Pulmonary artery endothelial cell (primary cell): ENCODE data around the gene ZFC3H1. TPM values are rescaled to one million over a fixed set of nuclear protein-coding genes. Genes with fewer than 3 reads are reported as not detected.
"Not testable (repeated sequence)": the region's sequence is repeated elsewhere in the genome, so short reads cannot be mapped to it uniquely, and the experiment has no call there.

Experiments
- DNase-seq: peaks from one replicate; pipeline ENCODE4 v3.0.0-alpha.2; 2011; ENCODE audit warnings: low read depth, low spot score
- total RNA-seq: library from RNA; depleted of rRNA; stranded (reverse); fragments of >200 nt; gene quantifications from 2 replicates; pipeline ENCODE4 v1.2.3, GENCODE V29; 2014

The ZFC3H1 gene, protein sequence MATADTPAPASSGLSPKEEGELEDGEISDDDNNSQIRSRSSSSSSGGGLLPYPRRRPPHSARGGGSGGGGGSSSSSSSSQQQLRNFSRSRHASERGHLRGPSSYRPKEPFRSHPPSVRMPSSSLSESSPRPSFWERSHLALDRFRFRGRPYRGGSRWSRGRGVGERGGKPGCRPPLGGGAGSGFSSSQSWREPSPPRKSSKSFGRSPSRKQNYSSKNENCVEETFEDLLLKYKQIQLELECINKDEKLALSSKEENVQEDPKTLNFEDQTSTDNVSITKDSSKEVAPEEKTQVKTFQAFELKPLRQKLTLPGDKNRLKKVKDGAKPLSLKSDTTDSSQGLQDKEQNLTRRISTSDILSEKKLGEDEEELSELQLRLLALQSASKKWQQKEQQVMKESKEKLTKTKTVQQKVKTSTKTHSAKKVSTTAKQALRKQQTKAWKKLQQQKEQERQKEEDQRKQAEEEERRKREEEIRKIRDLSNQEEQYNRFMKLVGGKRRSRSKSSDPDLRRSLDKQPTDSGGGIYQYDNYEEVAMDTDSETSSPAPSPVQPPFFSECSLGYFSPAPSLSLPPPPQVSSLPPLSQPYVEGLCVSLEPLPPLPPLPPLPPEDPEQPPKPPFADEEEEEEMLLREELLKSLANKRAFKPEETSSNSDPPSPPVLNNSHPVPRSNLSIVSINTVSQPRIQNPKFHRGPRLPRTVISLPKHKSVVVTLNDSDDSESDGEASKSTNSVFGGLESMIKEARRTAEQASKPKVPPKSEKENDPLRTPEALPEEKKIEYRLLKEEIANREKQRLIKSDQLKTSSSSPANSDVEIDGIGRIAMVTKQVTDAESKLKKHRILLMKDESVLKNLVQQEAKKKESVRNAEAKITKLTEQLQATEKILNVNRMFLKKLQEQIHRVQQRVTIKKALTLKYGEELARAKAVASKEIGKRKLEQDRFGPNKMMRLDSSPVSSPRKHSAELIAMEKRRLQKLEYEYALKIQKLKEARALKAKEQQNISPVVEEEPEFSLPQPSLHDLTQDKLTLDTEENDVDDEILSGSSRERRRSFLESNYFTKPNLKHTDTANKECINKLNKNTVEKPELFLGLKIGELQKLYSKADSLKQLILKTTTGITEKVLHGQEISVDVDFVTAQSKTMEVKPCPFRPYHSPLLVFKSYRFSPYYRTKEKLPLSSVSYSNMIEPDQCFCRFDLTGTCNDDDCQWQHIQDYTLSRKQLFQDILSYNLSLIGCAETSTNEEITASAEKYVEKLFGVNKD (N-terminal part only)
- 14.8 and 18.2 TPM in 2 replicates for total RNA-seq

- peak; percentile 99 for DNase-seq
These were observed at the start of gene ZFC3H1, which contains the start of gene THAP2 for GRCh38 chr12:71663561-71664410. Gene ZFC3H1 (minus strand): TSS chr12:71663848. CDS start chr12:71663610, 238 bp downstream. Gene THAP2 (plus strand): TSS chr12:71664301. CDS start chr12:71664510, 209 bp downstream.

DNA sequence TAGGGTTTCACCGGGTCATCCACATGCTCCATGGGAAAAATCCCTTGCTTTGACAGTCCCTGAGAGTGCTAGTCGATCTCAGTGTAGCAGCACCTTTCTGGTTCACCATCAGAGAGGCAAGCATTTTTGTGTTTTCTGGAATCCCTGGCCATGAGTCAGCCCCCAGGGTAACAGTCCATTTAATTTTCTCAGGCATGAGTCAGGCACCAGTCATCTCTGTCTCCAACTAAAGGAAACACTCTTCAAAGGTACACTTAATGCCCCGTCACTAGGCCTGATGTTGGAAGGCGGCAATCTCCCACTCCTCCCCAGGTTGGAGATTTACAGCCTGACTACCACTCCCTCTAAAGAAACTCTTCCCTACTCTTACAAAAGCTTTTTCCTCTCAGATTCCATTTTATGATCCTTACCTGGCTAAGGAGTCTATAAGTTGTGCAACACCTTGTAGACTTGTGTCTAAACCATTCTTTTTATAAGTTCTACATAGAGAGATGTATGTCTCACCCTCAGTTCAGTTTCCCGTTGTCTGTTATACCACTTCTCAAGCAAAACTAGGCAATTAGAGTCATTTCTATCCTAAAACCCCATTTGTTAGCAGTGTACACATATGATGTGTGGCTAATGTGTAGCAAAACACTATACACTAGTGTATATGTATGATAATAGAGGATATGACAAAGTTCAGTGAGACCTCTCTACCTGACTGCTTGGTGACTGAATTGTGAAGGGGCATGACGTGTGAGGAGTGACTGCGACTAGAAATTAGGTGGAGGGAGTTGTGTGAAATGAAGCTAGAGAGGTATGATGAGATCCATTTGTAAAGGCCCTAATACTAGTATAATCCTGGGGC is 46.9 kb upstream of the ZFC3H1 start:
- no peak for DNase-seq

GRCh38 chr12:71708658-71709057 is 45.0 kb upstream of the ZFC3H1 start:
- no peak for DNase-seq

GRCh38 chr12:71704920-71705319 is 41.3 kb upstream of the ZFC3H1 start:
- no peak for DNase-seq

GRCh38 chr12:71703206-71703605 is 39.6 kb upstream of the ZFC3H1 start:
- DNase-seq = no peak

- DNase-seq = no peak
These were observed 38.9 kb upstream of the ZFC3H1 start for GRCh38 chr12:71702590-71702989.

- DNase-seq = not testable (repeated sequence)
These were observed 38.5 kb upstream of the ZFC3H1 start for GRCh38 chr12:71702181-71702580.

- DNase-seq = no peak
These were observed 32.1 kb upstream of the ZFC3H1 start for GRCh38 chr12:71695782-71696181.

DNA sequence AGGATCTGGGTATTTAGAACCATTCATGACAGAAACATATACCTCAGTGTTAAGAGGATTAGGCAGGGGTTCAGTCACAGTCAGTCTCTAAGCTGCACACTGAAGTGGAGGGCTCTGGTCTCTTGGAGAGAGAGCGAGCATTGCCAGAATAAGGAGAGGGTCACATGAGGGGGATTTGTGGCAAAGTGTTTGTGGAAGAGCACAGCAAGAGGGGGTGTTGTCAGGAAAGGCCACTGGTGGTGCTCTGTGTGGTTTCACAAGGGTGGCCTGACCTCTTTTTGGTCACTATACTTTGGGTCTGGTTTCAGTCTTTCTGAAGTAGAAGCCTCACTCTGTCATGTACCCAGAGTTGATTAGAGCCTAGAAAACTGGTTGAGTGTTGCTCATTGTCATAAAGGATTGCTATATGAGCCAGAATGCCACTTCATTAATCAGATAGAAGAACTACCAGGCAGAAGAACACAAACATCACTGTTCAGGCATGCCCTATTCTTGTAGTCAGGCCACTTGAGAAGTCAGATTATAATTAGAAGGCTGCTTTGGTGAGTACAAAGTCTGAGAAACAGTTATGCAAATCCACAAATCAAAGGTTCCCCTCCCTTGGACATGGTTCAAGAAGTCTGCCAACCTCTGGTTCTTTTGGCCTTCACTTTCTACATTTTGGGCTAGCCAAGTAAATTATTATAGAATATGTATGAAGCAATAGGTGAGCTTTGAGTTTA is 30.6 kb upstream of the ZFC3H1 start:
- no peak for DNase-seq

GRCh38 chr12:71693651-71694050 is 30.0 kb upstream of the ZFC3H1 start:
- DNase-seq = not testable (repeated sequence)

DNA sequence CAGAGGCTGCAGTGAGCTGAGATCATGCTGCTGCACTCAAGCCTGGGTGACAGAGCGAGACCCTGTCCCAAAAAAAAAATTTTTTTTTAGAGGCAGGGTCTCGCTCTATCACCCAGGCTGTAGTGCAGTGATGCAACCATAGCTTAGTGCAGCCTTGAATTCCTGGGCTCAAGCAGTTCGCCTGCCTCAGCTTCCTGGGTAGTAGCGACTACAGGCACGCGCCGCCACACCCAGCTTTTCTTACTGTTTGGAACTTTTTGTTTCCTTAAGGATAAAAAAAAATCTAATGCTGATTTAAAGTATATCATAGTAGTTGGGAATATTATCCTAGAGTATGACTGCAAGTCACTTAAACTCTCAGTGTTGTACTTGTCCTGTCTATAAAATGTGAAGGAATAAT is 29.5 kb upstream of the ZFC3H1 start:
- no peak for DNase-seq

DNA sequence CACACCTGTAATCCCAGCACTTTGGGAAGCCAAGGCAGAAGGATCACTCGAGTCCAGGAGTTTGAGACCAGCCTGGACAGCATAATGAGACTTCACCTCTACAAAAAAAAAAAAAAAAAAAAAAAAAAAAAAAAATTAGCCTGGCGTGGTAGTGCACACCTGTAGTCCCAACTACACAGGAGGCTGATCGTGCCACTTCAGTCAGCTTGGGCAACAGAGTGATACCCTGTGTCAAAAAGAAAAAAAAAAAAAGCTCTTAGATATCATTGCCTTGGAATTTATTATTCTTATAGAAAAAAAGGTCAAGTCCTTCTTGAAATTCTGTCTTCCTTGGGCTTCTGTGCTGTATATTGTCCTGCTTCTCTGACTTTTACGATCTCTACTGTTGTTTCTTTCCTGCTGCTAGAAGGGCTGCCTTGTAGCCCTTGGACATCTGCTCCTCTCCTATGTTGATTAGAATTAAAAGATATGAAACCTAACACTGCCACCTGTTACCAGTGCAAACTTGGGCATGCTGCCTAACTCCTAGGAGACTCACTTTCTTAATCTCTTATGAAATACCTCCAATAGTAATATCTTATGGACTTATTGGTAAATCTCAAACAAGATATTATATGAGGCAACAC is 28.0 kb upstream of the ZFC3H1 start:
- DNase-seq = no peak

DNA sequence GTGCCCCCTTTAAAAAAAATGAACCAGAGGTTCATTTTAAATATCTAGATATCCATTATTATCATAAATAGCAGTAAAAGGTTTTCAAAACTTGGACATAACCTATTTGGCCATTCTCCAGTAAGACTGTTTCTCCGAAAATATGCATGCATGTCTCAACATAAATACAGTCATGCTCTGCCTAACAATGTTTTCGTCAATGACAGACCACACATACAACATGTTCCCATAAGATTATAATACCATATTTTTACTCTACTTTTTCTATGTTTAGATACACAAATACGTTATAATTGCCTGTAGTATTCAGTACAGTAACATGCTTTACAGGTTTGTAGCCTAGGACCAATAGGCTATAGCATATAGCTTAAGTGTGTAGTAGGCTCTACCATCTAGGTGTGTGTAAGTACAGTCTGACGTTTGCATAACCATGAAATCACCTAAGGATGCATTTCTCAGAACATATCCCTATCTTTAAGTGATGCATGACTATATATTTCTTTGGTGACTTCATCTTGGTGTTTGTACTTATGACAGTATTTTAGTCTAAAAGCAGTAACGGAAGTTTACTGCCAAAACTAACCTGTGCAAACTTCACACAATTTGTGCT is 25.4 kb upstream of the ZFC3H1 start:
- DNase-seq = no peak

GRCh38 chr12:71687172-71687571 is 23.5 kb upstream of the ZFC3H1 start:
- DNase-seq = not testable (repeated sequence)

DNA sequence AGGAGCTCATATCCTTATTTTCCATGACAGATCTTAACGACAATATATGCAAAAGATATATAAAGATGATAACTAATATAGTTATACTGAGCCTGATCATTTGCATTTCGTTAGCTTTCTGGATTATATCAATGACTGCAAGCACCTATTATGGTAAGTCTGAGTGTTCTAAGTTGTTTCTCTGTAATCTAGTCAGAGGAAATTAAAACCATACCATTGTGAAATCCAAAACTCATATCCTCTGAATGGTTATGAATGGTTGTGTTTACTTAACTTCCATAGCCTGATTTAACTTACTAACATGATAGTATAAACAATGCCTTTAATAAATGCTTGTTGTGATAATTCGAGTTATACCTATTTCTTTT is 23.0 kb upstream of the ZFC3H1 start:
- no peak for DNase-seq

DNA sequence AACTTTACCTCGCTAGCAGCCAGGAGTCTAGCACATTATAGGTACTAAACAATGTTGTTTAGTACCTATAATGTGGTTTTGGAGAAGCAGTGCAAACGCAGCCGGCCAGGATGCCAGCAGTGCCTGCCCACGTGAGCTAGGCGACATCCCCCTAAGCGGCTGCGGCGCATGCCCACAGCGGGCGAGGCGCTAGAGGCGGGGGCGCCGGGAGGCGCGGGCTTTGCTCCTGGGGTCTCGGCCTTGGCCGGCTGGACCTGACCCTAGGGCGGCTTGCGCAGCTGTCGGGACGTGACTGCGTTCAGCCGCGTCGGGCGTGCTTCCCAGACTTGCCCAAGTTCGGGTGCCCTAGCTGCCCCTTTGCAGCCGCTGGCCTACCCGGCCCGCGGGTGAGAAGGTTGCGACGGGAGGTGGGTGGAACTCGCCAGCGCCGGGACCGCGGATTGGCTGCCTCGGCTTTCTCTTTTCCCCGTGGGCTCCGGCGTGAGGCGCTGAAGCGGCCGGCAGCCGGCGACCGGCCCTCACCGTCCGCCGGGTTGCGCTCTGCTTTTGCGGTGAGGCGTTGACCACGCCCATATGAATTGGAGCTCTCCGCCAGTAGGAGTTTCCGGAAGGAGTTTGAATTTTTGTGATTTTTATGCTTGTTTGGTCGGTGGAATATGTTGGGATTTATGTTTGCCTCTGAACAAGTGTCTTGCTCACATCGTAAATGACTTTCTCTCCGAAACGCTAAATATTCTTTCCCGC is 22.4 kb upstream of the ZFC3H1 start, which contains the start of gene TMEM19:
Gene TMEM19, plus strand, starts transcription at position 169 of the 744 bp plus-strand sequence. CDS start 599 bp downstream, outside the sequence.
- no peak for DNase-seq

GRCh38 chr12:71685312-71685906 is 21.8 kb upstream of the ZFC3H1 start:
- no peak for DNase-seq
